C4-2B (cell line): ENCODE results near the gene TPMT.

Experiments
- H3K27ac ChIP-seq: fragments of 450-650 bp; 2 replicates; pipeline ENCODE4 v1.5.1; 2017
- CTCF ChIP-seq: fragments of 450-650 bp; conservative IDR thresholded peaks from 2 replicates; pipeline ENCODE4 v1.5.1; 2017; ENCODE audit warnings: mild to moderate bottlenecking
- ZFX ChIP-seq: fragments of 450-650 bp; IDR thresholded peaks from 2 replicates; pipeline ENCODE4 v1.6.1; 2017

The TPMT gene

GRCh38 chr6:18110162-18110561 is 44.7 kb downstream of the TPMT start:
- TF ChIP-seq CTCF (no peak), ZFX (no peak)
- H3K27ac ChIP-seq, result no peak overlapping the region

- H3K27ac ChIP-seq, result no peak overlapping the region
- TF ChIP-seq CTCF (no peak), ZFX (no peak)
These were observed 47.8 kb downstream of the TPMT start for GRCh38 chr6:18107061-18107460.

GRCh38 chr6:18102783-18103509 is 51.9 kb downstream of the TPMT start:
- no peak overlapping the region for H3K27ac ChIP-seq
- TF ChIP-seq ZFX (no peak), CTCF (no peak)

- no peak overlapping the region for H3K27ac ChIP-seq
- TF ChIP-seq CTCF (no peak), ZFX (no peak)
These were observed 53.0 kb downstream of the TPMT start for GRCh38 chr6:18101873-18102272.

DNA sequence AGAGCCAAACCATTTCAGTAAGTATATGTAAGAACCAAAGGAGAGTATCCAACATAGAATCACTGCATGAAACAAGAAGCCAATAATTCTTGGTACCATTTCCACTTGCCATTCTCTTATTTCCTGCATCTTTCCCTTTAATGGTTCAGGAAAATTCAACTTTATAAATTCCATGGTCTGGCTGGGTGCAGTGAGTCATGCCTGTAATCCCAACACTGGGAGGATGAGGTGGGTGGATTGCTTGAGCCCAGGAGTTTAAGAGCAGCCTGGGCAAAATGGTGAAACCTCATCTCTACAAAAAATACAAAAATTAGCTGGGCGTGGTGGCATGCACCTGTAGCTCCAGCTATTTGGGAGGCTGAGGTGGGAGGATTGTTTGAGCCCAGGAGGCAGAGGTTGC is 53.6 kb downstream of the TPMT start:
- no peak overlapping the region for H3K27ac ChIP-seq
- TF ChIP-seq CTCF (no peak), ZFX (no peak)

- no peak overlapping the region for H3K27ac ChIP-seq
- no peak for TF ChIP-seq CTCF
- no peak for TF ChIP-seq ZFX
These were observed 54.6 kb downstream of the TPMT start for GRCh38 chr6:18100296-18100695.

DNA sequence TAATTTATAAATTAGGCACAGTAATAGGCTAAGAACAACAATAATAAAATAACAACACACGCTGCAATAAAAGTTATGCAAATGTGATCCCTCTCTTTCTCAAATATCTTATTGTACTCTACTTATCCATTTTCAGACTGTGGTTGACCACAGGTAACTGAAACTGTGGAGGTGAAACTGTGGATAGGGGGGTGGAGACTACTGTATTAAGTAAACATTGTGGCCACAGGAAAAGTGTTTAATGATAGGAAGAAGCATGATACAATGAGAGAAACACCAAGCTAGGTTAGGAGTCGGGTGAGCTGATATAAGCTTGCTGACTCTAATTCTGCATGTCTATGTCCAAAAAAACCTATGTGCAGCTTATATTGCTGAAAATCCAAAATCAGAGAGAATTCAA is 55.4 kb downstream of the TPMT start:
- no peak overlapping the region for H3K27ac ChIP-seq
- TF ChIP-seq ZFX (no peak), CTCF (no peak)
